T-helper 9 cell (primary cell): ENCODE data around the gene FAM241B.

Experiments
- DNase-seq: peaks from one replicate; pipeline ENCODE4 v3.0.0-alpha.2; 2020

Gene FAM241B

DNA sequence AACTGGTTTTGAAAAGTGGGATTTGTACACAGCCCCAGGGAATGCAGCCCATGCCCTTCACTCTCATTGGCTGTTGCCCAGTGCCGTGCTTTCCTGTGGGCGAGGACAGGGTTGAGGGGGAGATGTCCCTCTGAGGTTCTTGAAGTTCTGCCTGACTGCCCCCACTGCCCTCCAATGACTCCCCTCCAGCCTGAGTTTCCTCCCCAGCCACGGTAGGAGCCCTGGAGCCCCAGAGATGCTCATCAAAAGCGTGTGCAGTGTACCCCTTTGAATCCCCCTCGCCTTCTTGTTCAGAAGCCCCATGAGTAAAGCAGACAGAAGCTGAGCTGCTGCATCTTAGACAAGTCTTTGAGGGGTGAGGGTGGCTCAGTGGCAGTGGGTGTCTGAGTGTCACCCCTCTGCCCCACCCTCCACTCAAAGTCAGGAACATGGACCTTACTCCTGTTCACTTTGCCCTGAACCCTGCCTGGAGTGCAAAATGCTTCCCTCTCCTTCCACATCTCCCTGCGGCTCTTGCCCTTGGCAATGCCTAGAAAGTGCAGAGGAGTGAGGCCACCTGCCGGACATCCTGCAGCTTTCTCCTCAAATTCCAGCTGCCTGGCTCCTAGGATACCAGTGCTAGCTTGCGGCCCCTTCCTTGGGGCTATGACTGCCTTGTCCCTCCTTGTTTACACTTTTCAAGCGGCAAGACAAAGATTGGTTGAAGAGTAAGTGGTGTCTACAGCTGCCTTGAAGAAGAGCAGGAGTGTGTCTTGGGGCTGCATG lies 19.9 kb downstream of the FAM241B start:
- DNase-seq: no peak

DNA sequence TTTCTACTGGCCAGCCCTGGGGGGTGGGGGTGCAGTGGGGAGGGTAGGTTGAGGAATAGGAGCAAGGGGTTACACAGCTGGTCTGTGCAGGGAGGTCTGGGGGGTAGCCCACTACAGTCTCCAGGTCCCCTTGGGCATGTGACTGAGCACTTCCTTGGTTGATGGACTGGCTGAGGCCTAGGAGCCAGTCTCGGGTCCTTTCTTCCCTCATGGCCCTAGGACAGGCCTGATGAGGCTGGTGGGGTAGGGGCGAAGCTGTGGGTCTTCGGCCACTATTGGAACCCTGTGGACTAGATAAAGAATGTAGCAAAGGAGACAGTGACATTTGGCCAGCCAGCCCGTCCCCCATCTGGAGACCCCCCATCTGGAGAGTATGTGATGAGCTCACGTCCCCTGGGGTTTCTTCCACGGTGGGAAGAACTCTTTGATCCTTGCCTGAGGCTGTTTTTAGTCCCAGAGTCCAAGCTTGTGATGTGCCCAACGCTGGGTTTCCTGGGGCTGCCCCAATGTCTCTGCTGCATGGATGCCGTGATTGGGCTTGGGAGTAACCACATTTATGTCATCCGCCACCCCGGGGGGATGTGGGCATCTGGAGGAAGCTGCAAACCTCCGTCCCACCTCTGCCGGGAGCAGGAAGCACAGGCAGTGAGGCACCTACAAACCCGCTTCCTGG lies 20.7 kb downstream of the FAM241B start:
- no peak for DNase-seq

DNA sequence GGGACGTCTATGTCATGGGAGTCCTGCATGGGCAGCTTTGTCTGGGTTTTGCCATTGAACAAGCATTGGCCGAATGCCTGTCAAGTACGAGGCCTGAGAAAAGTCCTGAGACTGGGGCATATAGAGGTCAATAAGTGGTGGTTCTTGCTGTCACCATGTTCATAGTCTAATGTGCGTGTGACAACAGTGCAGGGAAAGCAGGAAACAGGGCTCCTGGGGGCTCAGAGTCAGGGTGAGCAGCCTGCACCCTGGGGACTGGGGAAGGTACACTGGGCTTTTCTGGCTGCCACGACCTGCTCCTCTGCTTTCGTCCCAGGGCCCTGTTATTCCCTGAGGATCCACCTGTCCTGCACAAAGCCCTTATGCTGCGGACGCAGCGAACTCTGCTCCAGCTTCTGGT lies 21.3 kb downstream of the FAM241B start:
- DNase-seq: no peak

DNA sequence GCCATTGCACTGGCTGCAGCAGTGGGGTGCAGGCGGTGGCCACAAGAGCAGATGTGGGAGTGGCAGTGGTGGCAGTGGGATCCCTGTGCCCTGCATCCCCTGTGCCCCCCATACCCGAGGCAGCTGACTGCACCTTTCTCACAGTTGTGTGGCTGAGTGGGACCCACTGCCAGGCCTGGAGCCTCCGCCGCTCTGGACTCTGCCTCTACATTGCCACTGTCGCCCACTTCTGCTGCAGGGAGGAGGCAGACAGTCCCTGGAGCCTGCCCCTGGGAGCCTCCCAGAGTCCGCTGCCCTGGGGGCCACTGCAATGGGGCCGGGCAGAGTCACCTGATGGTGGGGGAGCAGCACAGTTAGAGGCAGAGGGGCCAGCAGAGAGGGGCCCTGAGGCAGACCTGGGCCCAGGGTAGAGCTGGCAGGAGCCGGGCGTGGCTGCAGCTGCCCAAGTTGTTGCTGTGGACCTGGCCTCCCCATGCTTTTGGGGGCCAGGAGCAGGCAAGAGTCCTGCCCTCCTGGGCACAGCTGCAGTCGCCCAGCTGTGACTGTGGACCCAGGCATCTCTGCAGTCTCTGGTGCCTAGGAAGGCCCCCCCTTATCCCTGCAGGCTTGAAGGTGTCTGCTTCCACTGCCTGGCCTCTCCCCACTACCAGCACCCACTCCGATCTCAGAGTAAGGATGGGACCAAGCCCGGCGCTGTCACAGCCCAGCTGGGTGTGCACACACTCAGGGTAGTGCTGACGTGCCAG lies 22.2 kb downstream of the FAM241B start:
- no peak for DNase-seq

DNA sequence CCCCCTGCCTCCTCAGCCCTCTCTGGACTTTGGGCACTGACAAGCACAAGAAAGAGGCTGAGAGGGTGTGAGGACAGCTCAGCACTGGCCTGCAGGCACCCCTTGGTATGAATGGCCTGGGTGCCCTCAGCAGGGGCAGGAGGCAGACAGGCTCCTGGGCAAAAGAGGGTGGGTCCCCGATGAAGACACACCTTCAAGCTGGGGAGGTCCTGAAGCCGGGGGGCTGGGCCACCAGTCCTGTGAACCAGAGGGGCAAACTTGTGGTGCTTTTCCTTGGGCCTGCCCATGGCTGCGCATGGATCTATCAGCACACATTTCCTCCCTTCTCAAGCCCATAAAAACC lies 22.8 kb downstream of the FAM241B start:
- DNase-seq: no peak

DNA sequence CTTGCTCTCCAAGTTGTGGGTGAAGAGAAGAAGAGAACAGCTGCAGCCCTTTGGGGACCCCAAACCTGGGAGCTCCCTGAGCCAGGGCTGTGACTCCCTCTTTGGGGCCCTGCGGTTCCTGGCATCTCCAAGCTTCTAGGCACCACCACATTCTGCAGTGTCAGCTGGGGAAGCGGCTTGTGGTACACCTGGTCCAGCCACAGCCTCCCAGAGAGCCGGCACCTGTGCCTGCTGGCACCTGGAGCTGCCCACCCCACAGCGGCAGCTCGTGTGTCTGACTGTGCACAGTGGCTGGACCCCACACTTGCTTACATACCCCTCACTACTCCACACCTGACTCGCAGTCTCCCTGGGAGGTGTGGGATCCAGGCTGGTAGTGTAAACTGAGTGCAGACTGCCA lies 23.5 kb downstream of the FAM241B start:
- DNase-seq: no peak

DNA sequence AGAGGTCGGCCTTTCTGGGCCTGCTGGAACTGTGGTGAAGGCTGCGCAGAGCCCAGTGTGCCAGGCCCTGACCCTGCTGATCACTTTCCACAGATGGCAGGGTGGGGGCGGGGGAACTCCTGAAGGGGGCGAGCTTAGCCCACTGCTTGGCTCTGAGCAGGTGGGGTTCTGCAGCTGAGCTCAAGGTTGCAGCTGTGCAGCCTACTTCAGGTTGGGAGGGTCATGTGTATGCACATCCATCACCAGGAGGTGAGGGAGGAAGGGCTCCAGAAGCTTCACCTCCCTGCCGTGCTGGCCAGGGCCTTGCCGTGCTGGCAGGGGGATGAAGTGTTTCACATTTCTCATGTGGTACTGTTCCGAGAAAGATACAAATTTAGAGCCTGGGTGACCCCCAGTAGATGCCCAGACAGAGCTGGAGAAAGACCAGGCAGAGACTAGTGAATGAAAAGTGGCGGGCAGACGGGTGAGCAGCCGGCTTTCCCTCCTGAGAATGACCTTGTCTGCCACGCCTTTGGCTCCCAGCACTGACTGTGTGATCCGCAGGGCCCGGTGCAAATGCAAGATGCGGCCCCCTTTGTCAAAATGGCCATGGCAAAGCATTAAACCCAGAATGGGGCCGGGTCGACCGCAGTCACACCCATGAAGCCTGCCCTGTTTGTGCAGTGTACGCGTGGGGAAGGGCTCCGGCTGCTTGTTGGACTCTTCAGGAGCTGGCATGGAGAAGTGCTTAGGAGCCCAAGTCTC lies 25.2 kb downstream of the FAM241B start:
- DNase-seq: no peak

DNA sequence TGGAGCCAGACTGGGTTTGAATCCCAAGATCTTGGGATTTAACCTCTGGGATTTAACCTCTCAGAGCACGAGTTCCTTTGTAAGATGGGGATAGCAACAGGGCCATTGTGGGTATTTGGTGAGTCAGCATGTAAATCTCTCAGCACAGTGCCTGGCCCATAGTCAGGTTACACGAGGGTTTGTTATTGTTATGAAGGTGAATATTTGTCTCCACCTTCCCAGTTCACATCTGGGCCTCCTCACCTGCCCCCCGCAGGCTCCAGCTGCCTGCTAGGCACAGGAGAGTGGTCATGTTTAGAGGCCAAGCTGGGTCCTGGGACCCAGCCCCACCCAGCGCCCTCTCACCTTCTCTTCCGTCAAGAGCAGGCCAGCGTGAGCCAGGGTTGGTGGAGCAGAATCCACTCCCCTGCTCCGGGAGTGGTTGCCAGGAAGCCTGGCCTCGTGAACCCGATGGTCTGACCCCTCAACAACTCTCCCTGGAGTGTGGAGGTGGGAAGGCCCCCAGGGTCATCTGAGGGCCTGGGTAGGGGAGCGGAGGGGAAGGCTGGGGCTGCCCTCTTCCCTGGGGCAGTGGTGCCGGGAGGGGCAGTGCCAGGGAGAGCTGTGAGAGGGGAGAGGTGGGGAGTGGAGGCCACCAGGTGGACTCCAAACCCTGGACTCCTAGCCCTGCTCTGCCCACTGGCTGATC lies 26.0 kb downstream of the FAM241B start:
- DNase-seq: no peak

DNA sequence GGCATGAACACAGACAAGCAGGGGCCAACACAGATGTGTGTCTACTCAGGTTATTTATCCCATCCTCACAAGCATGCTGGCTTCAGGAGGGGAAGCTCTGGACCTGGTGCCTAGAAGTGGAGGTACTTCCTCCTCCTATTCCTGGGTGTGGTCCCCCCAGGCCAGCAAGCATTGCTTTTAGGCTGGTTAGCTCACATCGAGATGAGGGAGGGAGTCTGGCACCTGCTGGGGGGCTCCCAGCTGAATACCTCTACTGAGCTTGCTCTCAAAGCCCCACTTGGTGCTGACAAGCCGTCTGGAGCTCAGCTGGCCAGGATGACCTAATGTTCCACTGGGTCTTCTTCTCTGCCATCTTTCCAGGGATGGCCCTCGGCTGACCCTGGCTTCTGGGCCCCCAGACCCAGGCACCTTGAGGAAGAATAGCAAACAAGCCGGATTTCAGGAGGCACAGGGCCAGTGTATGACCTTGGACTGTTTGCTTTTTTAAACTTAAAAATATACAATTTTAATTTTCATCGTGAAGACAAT lies 26.8 kb downstream of the FAM241B start:
- no peak for DNase-seq

DNA sequence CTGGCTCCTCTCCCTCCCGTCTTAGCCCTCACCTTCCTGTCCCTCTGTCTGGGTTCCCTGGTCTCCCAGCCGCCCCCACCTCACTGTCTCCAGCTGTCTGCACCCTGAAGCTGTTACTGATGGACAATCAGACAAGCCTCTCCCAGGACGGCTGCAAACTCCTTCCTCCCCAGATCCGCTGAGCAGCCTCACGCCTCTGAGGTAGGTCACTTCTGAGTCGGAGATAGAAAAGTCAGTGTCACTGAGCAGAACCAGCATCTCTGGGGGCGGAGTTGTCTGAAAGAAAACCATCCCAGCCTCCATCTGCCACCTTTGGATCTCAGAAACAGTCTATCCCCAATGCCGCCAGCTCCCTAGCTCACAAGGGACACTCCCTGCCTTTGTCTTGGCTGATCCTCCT lies 27.4 kb downstream of the FAM241B start:
- DNase-seq: no peak

DNA sequence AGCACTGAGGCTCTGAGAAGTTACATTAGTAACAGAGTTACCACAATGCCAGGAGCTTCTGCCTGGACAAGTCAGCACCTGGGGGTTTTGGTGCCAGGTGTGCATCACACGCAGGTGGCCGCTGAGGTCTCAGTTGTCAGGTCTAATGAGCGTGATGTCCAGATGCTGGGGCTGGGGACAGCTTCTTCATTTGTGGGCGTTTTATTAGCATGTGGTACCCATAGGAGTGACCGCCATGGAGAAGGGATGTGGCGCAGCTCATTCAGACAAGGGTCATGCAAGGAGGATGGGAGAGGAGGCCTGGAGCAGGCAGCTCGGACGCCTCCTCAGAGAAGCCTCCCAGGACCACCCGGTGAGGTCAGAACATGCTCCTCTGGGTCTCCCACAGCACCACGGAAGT lies 27.8 kb downstream of the FAM241B start:
- no peak for DNase-seq

DNA sequence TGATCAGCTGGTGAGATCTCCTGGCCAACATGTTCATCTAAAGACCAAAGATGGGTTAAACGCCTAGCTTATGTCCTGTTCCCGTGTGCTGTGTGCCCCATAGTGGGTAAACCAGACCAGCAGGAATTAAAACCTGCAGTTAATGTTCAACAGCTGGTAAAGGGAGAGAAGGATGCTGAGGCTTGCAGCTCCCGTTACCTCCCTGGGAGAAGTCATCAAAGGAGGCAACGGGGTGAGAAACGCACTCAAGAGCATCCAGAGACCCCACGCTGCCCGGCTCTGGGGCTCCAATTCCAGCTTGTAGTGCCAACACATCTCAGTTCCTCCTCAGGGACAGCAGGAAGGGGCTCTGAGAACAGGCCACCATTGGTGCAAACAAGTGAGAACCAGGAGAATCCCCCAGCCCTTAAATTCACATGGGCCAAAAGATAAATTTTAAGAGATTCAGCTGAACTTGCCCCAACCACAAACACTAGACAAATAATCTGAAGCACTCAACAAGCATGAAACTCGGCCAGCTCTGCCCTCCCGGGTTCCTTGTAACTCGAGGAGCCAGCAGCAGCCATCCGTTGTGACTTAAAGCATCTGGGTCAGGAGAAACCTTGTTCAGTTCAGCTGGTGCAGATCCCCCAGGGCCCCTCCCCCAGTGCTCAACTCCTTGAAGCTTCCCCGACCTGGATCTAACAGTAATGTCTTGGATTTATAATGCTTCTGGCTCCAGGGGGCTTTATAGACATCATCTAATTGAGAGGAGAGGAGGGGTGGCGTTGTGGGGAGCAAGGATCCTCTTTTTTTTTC lies 29.4 kb downstream of the FAM241B start:
- no peak for DNase-seq

DNA sequence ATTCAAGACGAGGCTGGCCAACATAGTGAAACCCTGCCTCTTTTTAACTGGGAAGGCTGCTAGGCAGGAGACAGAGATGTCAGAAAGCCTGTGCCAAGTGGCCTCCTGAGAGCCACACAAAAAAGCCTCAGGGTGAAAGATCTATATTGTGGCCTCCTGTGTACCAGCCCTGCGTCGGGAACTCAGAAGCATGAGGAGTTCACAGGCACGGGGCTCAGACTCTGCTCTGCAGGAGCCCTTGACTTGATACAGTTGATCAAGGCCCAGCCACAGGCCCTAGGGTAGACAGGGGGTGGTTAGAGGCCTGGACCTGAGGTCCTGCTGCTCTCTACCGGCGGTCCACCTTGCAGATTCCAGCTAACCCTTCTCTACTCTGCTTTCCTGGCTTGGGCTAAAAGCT lies 30.2 kb downstream of the FAM241B start:
- no peak for DNase-seq

DNA sequence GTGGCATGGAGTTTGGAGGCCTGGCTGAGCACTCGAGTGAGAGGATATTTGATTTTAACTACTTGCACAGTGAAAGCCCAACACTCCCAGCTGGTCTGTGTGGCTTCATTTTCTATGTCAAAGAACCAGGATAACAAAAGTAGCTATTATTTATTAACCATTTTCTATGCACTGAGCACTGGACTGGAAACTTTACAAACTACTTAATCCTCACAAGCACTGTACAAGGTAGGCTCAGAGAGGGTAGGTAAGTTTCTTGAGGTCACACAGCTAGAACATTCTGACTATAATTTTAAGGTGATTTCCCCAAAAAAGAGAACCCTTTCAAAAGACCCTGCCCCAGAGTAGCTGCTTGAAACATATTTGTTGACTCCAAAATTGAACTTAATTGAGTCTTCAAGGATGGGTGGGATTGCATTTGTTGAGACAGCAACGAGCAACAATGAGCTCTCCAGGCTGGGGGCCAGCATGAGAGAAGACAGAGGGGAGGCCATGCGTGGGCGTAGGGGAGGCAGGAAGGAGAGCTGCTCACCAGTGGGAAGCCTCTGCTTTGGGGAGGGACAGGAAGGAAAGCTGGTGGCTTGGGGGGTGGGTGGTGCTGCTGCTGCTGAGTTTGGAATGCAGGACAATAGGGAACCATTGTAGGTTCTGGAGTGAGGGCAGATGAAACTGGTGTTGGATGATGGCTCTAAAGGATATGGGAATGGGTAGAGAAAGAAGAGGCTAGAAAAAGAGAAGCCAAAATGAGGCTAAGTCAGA lies 31.5 kb downstream of the FAM241B start:
- no peak for DNase-seq

DNA sequence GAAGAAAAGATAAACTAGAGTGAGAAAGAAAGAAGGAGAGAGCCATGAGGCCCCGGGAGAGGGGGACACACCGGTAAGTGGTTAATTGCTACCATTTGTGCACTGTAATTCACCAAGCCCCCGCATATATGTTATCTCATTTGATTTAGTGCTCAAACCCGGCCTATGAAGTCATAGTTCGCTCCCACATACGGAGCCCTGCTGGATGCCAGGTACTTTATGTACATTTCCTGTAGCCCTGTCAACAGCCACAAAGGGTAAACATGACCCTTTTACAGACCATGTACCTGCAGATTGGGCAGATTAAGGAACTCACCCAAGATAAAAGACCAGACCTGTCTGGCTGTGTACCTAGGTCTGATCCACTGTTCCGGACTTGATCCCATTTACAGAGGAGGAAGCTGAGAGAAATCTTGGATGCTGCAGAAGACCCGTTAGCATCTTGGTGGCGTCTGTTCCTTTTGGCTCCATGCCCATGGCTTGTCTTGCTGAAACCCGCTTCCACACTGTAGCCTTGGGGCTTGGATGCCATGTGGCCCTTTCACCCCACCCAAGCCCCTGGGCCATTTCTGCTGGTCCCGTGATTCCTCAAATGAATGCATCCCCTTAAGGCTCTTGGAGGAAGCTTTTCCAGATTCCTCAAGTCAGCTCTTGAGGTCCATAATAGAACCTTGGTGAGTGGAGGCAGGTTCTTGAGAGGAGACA lies 32.3 kb downstream of the FAM241B start:
- DNase-seq: no peak

DNA sequence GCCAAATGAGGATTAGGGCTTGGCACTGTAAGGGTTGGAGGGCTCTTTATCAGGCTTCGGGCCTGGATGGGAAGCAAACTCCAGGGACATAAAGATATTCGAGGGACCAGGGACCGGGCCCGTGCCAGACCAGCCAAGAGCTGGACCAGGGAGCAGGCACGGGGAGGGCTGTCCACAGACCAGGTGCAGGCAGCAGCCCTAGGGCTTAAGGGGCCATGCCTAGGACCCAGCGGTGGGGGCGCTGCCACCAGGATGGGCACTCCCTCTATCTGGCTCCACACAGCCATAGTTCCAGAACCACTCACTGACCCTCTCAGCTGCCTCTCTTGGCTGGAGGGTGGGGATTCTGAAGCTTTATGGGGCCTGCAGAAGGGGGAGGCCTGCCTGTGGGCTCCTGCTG lies 32.9 kb downstream of the FAM241B start:
- no peak for DNase-seq

DNA sequence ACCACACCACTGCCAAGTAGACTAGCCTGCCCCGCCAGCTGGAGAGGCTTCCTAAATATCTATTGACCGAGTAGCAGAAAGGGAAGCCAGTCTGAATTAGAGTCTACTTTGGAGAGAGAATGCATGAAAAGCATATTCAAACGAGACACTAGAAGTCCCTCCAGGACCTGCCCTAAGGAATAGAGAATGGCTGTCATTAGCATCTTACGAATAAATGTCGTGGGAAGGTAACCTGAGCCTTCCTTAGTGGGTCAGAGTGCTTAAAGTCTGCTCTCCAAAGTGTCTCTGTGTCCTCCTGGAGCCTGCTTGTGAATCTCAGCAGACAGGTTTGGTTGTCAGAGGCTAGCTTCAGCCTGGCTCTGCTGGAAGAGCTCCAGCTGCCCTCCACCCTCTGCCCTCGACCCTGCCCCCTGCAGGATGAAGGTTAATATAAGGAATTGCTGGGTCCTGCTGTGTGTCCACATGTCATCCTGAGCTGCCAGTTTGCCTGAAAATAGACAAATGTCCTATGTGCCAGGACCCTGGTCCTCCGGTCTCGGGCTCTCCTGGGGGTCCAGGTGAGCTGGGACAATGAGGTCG lies 33.4 kb downstream of the FAM241B start:
- no peak for DNase-seq

DNA sequence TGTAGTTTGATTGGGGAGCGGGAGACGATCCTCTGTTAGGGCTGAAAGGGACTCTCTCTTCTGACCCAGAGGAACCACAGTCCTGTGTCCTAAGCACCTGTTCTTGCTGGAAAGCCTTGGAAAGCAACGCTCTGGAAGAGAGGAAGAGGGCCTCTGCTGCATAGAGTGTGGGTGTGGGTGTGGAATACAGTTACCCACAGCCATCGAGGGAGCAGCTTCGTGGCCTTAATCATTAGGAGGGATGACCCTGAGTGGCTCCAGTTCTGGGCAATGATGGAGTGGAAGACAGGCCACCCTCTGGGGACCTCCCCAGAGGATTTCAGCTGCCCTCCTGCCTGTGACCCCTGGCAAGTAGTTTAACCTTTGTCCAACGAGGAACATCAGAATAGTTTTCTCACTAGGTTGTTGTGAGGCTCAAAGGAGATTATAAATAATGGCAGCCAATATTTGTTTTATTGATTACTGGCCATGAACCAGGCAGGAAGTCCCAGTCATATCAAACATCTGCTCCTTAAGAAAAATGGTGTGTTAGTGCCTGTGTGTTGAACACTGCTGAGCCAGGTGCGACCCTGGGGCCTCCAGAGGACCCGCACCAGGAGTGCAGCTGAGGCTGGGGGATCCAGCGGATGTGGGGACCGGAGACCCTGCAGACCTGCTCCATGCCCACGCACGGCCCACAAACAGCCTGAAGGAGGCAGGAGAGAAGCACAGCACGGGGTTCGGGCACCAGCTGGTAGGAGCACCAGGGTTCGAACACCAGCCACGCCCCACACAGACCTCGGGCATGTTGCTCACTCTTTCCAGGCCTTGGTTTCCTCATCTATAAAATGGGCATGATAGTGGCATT lies 35.6 kb downstream of the FAM241B start:
- no peak for DNase-seq

DNA sequence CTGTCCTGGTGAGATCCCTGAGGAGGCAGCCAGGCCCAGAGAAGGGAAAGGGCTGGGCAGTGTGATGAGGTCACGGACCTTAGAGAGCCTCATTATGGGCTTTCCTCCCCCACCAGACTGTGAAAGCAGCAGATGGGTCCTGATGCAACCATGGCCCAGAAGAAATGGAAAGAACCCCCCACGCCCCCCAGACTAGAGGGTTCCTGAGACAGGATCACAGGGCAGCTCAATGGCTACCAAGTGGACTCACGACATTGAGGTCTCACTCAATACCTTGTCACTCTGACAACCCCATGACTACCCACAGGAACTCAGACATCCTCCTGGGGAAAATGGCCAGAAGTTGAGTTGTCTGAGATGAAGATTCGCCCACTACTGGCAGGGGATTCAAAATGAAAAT lies 36.7 kb downstream of the FAM241B start:
- no peak for DNase-seq
